ENCODE results near the gene ZNF784. TPM values are rescaled to one million over a fixed set of nuclear protein-coding genes. Genes with fewer than 3 reads are reported as not detected.

The ZNF784 gene
- total and polyA plus RNA-seq, 2 of the 13 experiments (the other 11 are each of a cell fraction or from before 2014, with no cell fraction given): 4.1 to 4.2 TPM

DNA sequence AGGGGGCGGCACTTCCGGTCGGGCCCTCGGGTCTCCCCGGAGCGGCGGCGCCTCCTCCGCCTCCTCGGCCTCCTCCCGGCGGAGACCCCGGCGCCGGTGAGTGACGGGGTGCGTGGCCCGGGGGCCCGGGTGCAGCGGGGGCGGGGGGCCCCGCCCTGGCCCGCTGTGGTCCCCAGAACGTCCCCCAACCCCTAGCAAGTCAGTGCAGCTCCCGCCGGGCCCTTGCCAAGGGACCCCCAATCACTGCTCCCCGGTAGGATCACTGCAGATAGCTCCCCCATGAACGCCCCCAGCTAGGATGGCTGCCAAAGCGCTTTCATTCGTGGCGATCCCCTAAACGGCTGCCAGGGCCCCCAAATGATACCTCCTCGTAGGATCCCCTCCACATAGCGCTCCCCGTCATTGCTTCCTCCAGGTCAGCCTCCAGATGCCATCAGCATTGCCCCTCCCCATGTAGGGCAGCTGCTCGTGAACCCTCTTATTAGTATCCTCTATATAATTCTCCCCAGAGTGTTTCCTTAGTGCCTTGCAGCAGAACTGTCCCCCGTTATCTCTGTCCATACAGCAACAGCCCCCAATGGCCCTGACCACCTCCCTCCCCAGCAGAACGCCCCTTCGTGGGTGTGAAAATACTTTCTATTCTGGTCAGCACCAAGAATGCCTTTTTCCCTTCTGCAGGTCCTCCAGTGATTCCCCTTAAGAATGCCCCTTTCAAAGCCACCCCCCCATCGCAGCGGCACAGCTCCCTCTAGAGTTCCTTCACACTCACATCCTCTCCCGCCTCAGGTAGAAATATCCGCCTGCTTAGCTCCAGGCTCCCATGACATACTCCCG, 18.5 kb downstream of the ZNF784 start, which contains the start of gene ZNF865 (continued):
- peak; percentile 40 for TF ChIP-seq GATAD1 (CRISPR knock-in tag; IDR thresholded peaks at IDR 0.05)
- 0 out of 2 replicates have a peak, but pooled peaks have one; percentile 23 for TF ChIP-seq ZSCAN21 (CRISPR knock-in tag; IDR thresholded peaks at IDR 0.05; ENCODE audit: borderline replicate concordance)
- TF ChIP-seq TGIF2 (CRISPR knock-in tag; IDR thresholded peaks at IDR 0.05): no peak
- no peak for TF ChIP-seq ZSCAN12 (CRISPR knock-in tag; IDR thresholded peaks at IDR 0.05)
- TF ChIP-seq ZNF335 (CRISPR knock-in tag; IDR thresholded peaks at IDR 0.05): no peak; the same call in 1 of the 2 replicates
- TF ChIP-seq ASH2L (IDR thresholded peaks at IDR 0.05; ENCODE audit: insufficient read length, low read depth, low read length): no peak
- TF ChIP-seq MEIS1 (CRISPR knock-in tag; IDR thresholded peaks at IDR 0.05; ENCODE audit: borderline replicate concordance): no peak
- peak; percentile 67; the same call in 1 of the 2 replicates for TF ChIP-seq ZNF605 (CRISPR knock-in tag; IDR thresholded peaks at IDR 0.05)
- TF ChIP-seq FOXA3 (CRISPR knock-in tag; IDR thresholded peaks at IDR 0.05): no peak
- no peak for TF ChIP-seq NR2F1 (CRISPR knock-in tag; IDR thresholded peaks at IDR 0.05)
- TF ChIP-seq, protein P1, sequence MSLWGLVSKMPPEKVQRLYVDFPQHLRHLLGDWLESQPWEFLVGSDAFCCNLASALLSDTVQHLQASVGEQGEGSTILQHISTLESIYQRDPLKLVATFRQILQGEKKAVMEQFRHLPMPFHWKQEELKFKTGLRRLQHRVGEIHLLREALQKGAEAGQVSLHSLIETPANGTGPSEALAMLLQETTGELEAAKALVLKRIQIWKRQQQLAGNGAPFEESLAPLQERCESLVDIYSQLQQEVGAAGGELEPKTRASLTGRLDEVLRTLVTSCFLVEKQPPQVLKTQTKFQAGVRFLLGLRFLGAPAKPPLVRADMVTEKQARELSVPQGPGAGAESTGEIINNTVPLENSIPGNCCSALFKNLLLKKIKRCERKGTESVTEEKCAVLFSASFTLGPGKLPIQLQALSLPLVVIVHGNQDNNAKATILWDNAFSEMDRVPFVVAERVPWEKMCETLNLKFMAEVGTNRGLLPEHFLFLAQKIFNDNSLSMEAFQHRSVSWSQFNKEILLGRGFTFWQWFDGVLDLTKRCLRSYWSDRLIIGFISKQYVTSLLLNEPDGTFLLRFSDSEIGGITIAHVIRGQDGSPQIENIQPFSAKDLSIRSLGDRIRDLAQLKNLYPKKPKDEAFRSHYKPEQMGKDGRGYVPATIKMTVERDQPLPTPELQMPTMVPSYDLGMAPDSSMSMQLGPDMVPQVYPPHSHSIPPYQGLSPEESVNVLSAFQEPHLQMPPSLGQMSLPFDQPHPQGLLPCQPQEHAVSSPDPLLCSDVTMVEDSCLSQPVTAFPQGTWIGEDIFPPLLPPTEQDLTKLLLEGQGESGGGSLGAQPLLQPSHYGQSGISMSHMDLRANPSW (CRISPR knock-in tag; IDR thresholded peaks at IDR 0.05; ENCODE audit: borderline replicate concordance): no peak
- TF ChIP-seq SMARCC2 (IDR thresholded peaks at IDR 0.05): no peak
- TF ChIP-seq ATF1 (CRISPR knock-in tag; IDR thresholded peaks at IDR 0.05): no peak
- 0 out of 2 replicates have a peak, but pooled peaks have one; percentile 11 for TF ChIP-seq ZFX (CRISPR knock-in tag; IDR thresholded peaks at IDR 0.05; ENCODE audit: low read depth)
- no peak for TF ChIP-seq ZNF749 (CRISPR knock-in tag; IDR thresholded peaks at IDR 0.05; ENCODE audit: borderline replicate concordance)
- TF ChIP-seq NR2C2 (CRISPR knock-in tag; IDR thresholded peaks at IDR 0.05; ENCODE audit: borderline replicate concordance): no peak
- no peak for TF ChIP-seq MLXIP (CRISPR knock-in tag; IDR thresholded peaks at IDR 0.05; ENCODE audit: borderline replicate concordance)
- TF ChIP-seq PLRG1 (conservative IDR thresholded peaks at IDR 0.05): no peak
- no peak; the same call in none of the 2 replicates for TF ChIP-seq FOSL2 (CRISPR knock-in tag; IDR thresholded peaks at IDR 0.05)
- TF ChIP-seq RARG (CRISPR knock-in tag; IDR thresholded peaks at IDR 0.05; ENCODE audit: low read depth): no peak
- no peak for TF ChIP-seq ZNF660 (CRISPR knock-in tag; IDR thresholded peaks at IDR 0.05; ENCODE audit: borderline replicate concordance, low read depth)
- 0 out of 2 replicates have a peak, but pooled peaks have one; percentile 28 for TF ChIP-seq ZNF44 (CRISPR knock-in tag; IDR thresholded peaks at IDR 0.05)
- TF ChIP-seq CTCF (CRISPR knock-in tag; IDR thresholded peaks at IDR 0.05): peak; percentile 94

All from HepG2 (cell line).